ENCODE data around the gene TMEM232. TPM values are rescaled to one million over a fixed set of nuclear protein-coding genes. Genes with fewer than 3 reads are reported as not detected.
A peak's percentile ranks its signal among the peaks of the same experiment; 100 is the strongest.

The TMEM232 gene
- total RNA-seq, 4 donors from 2014 or later, result 1.2 to 3.8 (median 2.0) TPM

GRCh38 chr5:110634475-110634874 lies 92.0 kb downstream of the TMEM232 start:
- H3K36me3 ChIP-seq, result no peaks in the 10 kb centered on the region
- intact Hi-C loops (cut with DNase I), result no loop called here
- DNase-seq (ENCODE audit: extremely low spot score), result no peak
- TF ChIP-seq CTCF (IDR thresholded peaks at IDR 0.05) (no peak), POLR2A (IDR thresholded peaks at IDR 0.05; ENCODE audit: low read depth) (no peak), EP300 (IDR thresholded peaks at IDR 0.05) (no peak), POLR2AphosphoS5 (IDR thresholded peaks at IDR 0.05) (no peak)
- no peak overlapping the region for H3K27ac ChIP-seq (replicated peaks in 1 of 4)
- no peaks in the 10 kb centered on the region for H3K27me3 ChIP-seq
- no peaks in the 10 kb centered on the region for H3K4me1 ChIP-seq
- H3K4me3 ChIP-seq, result no peak overlapping the region
- no peaks in the 10 kb centered on the region for H3K9me3 ChIP-seq

- intact Hi-C loops (cut with DNase I), result no loop called here
- 100% methylated on average over 1 of the region's 1 CpG for WGBS
- Histone ChIP-seq H3K4me1 (no peaks in the 10 kb centered on the region), H3K36me3 (no peaks in the 10 kb centered on the region), H3K9me3 (no peaks in the 10 kb centered on the region), H3K27me3 (no peaks in the 10 kb centered on the region), H3K4me3 (no peak overlapping the region), H3K27ac (replicated peaks in 1 of 4) (no peak overlapping the region)
- no peak for DNase-seq (ENCODE audit: extremely low spot score)
- no peak for TF ChIP-seq POLR2AphosphoS5 (IDR thresholded peaks at IDR 0.05)
- no peak for TF ChIP-seq EP300 (IDR thresholded peaks at IDR 0.05)
- TF ChIP-seq CTCF (IDR thresholded peaks at IDR 0.05), result no peak
- TF ChIP-seq POLR2A (IDR thresholded peaks at IDR 0.05; ENCODE audit: low read depth), result no peak
Measured at GRCh38 chr5:110631236-110631635, 95.2 kb downstream of the TMEM232 start.

- Histone ChIP-seq H3K4me3 (no peak overlapping the region), H3K27ac (replicated peaks in 1 of 4) (no peak overlapping the region), H3K9me3 (no peaks in the 10 kb centered on the region), H3K36me3 (no peaks in the 10 kb centered on the region), H3K4me1 (no peaks in the 10 kb centered on the region), H3K27me3 (no peaks in the 10 kb centered on the region)
- intact Hi-C loops (cut with DNase I), result no loop called here
- 86% methylated on average over 4 of the region's 4 CpGs for WGBS
- TF ChIP-seq POLR2A (IDR thresholded peaks at IDR 0.05; ENCODE audit: low read depth), result no peak
- TF ChIP-seq POLR2AphosphoS5 (IDR thresholded peaks at IDR 0.05), result no peak
- no peak for TF ChIP-seq EP300 (IDR thresholded peaks at IDR 0.05)
- TF ChIP-seq CTCF (IDR thresholded peaks at IDR 0.05), result no peak
- no peak for DNase-seq (ENCODE audit: extremely low spot score)
Measured at GRCh38 chr5:110630350-110630749, 96.1 kb downstream of the TMEM232 start.

- Histone ChIP-seq H3K4me1 (no peaks in the 10 kb centered on the region), H3K27me3 (no peaks in the 10 kb centered on the region), H3K27ac (replicated peaks in 1 of 4) (no peak overlapping the region), H3K9me3 (no peaks in the 10 kb centered on the region), H3K4me3 (no peak overlapping the region), H3K36me3 (no peaks in the 10 kb centered on the region)
- no peak for DNase-seq (ENCODE audit: extremely low spot score)
- intact Hi-C loops (cut with DNase I), result loop anchor here (10.0 kb wide), 1 partner anchor 931 kb away; no protein-coding TSS in a partner anchor
- 3% methylated on average over 2 of the region's 2 CpGs for WGBS
- TF ChIP-seq POLR2A (IDR thresholded peaks at IDR 0.05; ENCODE audit: low read depth), result no peak
- TF ChIP-seq CTCF (IDR thresholded peaks at IDR 0.05), result peak; percentile 23 to 58 (median 52)
Measured at GRCh38 chr5:110625376-110625999, 101.0 kb downstream of the TMEM232 start.

- Histone ChIP-seq H3K27me3 (no peaks in the 10 kb centered on the region), H3K9me3 (no peaks in the 10 kb centered on the region), H3K27ac (replicated peaks in 1 of 4) (no peak overlapping the region), H3K4me1 (no peaks in the 10 kb centered on the region), H3K4me3 (no peak overlapping the region), H3K36me3 (no peaks in the 10 kb centered on the region)
- intact Hi-C loops (cut with DNase I), result loop anchor here (10.0 kb wide), 1 partner anchor 929 kb away; no protein-coding TSS in a partner anchor
- no peak for TF ChIP-seq POLR2A (IDR thresholded peaks at IDR 0.05; ENCODE audit: low read depth)
- no peak for DNase-seq (ENCODE audit: extremely low spot score)
Measured at GRCh38 chr5:110623874-110624273, 102.6 kb downstream of the TMEM232 start.
